Activated B cell treated with CpG ODN at 0.5 μM for 24 hours (primary cell): ENCODE results near the gene CALHM2. TPM values are rescaled to one million over a fixed set of nuclear protein-coding genes. Genes with fewer than 3 reads are reported as not detected.

Source experiments
- ATAC-seq: fragments of 200-7000 bp; cut with Tn5 transposase; one replicate; pipeline ENCODE4 v1.10.0; 2021; ENCODE audit warnings: low read depth, mild to moderate bottlenecking, moderate library complexity
- CTCF ChIA-PET: fragments of 350-600 bp; sonication (Branson Sonifier 250); formaldehyde crosslinking; loops from one replicate; lab custom pipeline; 2021; ENCODE audit warnings: antibody characterized with exemption; lab: Charles Lee
- POLR2A ChIA-PET: fragments of 350-600 bp; sonication (Branson Sonifier 250); formaldehyde crosslinking; loops from one replicate; lab custom pipeline; 2021; ENCODE audit warnings: antibody characterized with exemption; lab: Charles Lee
- DNase-seq: peaks from one replicate; pipeline ENCODE4 v3.0.0; 2022
- H3K27ac Mint-ChIP-seq: one replicate; pipeline ENCODE4 v1.8.0; 2020; ENCODE audit warnings: mixed read lengths
- H3K27me3 Mint-ChIP-seq: one replicate; pipeline ENCODE4 v1.8.0; 2021; ENCODE audit warnings: mixed read lengths
- H3K36me3 Mint-ChIP-seq: one replicate; pipeline ENCODE4 v1.8.0; 2021; ENCODE audit warnings: low read depth, mixed read lengths
- H3K4me1 Mint-ChIP-seq: one replicate; pipeline ENCODE4 v1.8.0; 2021; ENCODE audit warnings: mixed read lengths
- H3K4me3 Mint-ChIP-seq: one replicate; pipeline ENCODE4 v1.8.0; 2020; ENCODE audit warnings: mild to moderate bottlenecking, mixed read lengths
- H3K9me3 Mint-ChIP-seq: one replicate; pipeline ENCODE4 v1.8.0; 2020; ENCODE audit warnings: mixed read lengths
- intact Hi-C: fragments of 100-400 bp; cut with micrococcal nuclease; formaldehyde crosslinking; loops from one replicate; pipeline ENCODE4 v1.15.1; 2024
- total RNA-seq: library from RNA; stranded (reverse); gene quantifications from 2 replicates; pipeline ENCODE4 v1.2.3, GENCODE V29; 2022
- TF ChIP-seq, protein P1 (sequence below): fragments of 200-600 bp; IDR thresholded peaks from one replicate; pipeline ENCODE4 v1.8.0; 2022; ENCODE audit warnings: antibody characterized with exemption, mild to moderate bottlenecking

CALHM2 gene, protein sequence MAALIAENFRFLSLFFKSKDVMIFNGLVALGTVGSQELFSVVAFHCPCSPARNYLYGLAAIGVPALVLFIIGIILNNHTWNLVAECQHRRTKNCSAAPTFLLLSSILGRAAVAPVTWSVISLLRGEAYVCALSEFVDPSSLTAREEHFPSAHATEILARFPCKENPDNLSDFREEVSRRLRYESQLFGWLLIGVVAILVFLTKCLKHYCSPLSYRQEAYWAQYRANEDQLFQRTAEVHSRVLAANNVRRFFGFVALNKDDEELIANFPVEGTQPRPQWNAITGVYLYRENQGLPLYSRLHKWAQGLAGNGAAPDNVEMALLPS
- total RNA-seq: 17.5 and 21.4 TPM in 2 replicates

DNA sequence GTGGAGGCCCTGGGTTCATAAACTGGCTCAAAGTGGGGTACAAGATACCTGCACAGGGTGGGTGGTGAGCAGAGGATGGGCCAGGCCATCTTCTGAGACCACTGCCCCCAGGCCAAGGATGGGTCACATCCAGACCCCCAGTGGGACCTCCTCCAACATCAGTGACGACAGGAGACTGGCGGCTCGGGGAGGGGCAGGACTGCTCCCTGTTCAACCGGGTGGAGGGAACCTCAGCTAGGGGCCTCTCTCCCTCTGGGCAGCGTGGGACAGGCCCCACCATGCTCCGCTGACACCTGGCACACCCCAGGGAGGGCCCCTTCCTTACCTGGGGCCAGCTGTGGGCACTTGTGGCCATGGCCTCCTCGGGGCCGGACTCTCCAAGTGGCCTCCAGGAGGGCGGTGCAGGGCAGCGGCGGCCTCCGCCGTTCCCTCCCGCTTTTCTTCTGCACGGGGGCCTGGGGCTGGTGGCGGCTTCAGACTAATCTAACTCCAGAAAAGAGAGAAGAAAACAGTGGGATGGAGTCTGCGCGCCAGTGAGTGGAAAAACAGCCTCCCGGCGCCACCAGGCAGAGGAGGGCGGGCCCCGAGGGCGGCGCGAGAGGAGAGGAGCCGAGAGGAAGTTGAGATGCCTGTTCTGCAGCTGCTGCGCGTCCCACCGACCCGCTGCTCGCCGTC lies at the start of gene CALHM2:
CALHM2 (minus strand) TSS at position 540 of the 675 bp plus-strand sequence. CDS start 2,429 bp downstream, outside the sequence.
- Mint-ChIP-seq H3K27me3 (peaks cover 2% of the 10 kb centered on the region), H3K27ac (peak within 1 kb of the TSS; percentile 85), H3K4me3 (peak within 1 kb of the TSS; percentile 90), H3K36me3 (peaks cover 29% of the 10 kb centered on the region), H3K9me3 (no peaks in the 10 kb centered on the region), H3K4me1 (peaks cover 46% of the 10 kb centered on the region)
- ChIA-PET POLR2A (interaction anchor here (0.8 to 5.9 kb wide), 6 partner anchors 14 to 33 kb away, joined by 3 to 58 read pairs (median 4); no protein-coding TSS in a partner anchor), CTCF (interaction anchor here (1.3 to 3.7 kb wide), 5 partner anchors 18 to 31 kb away, joined by 4 to 19 read pairs (median 8); no protein-coding TSS in a partner anchor)
- TF ChIP-seq, protein P1, sequence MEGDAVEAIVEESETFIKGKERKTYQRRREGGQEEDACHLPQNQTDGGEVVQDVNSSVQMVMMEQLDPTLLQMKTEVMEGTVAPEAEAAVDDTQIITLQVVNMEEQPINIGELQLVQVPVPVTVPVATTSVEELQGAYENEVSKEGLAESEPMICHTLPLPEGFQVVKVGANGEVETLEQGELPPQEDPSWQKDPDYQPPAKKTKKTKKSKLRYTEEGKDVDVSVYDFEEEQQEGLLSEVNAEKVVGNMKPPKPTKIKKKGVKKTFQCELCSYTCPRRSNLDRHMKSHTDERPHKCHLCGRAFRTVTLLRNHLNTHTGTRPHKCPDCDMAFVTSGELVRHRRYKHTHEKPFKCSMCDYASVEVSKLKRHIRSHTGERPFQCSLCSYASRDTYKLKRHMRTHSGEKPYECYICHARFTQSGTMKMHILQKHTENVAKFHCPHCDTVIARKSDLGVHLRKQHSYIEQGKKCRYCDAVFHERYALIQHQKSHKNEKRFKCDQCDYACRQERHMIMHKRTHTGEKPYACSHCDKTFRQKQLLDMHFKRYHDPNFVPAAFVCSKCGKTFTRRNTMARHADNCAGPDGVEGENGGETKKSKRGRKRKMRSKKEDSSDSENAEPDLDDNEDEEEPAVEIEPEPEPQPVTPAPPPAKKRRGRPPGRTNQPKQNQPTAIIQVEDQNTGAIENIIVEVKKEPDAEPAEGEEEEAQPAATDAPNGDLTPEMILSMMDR: no peak
- ATAC-seq (peak; percentile 86), DNase-seq (peak; percentile 55)
- intact Hi-C loops: loop anchor here (1.0 to 5.0 kb wide), 3 partner anchors 19 to 35 kb away; no protein-coding TSS in a partner anchor

DNA sequence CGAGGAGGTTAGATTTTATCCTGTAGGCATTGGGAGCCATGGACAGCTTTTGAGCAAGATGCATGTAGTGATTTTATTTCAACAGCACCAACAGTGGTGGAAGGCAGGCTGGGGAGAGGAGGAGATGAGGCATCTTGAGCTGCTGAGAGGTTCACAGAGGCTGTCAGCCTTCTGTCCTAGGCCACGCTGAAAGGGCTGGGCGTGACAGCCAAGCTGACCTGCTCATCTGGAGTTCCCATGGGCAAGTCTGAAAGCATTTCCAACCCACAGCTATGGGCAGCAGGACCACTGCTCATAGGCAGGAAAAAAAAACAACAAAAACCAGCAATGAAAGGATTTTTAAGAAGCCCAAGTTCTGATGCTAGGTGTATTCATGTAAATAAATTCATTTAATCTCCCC lies 49.0 kb upstream of the CALHM2 start:
- Mint-ChIP-seq H3K4me3 (no peak overlapping the region), H3K9me3 (no peaks in the 10 kb centered on the region), H3K4me1 (no peaks in the 10 kb centered on the region), H3K27me3 (peaks cover 32% of the 10 kb centered on the region), H3K36me3 (no peaks in the 10 kb centered on the region), H3K27ac (no peak overlapping the region)
- ChIA-PET POLR2A (no interaction called here), CTCF (no interaction called here)
- ATAC-seq (no peak), DNase-seq (no peak)
- intact Hi-C loops: no loop called here
- TF ChIP-seq, protein P1: no peak

DNA sequence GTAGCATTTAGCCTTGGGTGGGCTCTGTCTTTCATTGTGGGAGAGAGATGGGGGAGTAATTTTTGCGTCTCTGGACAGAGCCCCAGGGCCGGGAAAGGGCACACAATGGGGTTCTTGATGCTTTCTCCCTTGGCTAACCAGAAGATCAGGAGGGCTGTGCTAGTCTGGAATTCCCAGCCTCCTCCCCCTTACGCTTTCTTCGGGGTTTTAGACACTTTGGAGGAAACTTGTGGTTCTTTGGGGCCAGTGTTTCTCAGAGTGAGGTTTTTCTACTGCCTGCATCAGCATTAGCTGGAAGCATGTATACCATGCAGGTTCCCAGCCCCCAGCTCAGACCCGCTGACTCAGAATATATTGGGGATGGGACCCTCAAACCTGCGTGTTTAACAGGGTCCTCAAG lies 48.3 kb upstream of the CALHM2 start:
- Mint-ChIP-seq H3K9me3 (no peaks in the 10 kb centered on the region), H3K36me3 (no peaks in the 10 kb centered on the region), H3K4me3 (no peak overlapping the region), H3K27me3 (peaks cover 38% of the 10 kb centered on the region), H3K27ac (no peak overlapping the region), H3K4me1 (no peaks in the 10 kb centered on the region)
- no peak for ATAC-seq
- TF ChIP-seq, protein P1: no peak
- POLR2A ChIA-PET: no interaction called here
- DNase-seq: no peak
- intact Hi-C loops: no loop called here
- CTCF ChIA-PET: no interaction called here

DNA sequence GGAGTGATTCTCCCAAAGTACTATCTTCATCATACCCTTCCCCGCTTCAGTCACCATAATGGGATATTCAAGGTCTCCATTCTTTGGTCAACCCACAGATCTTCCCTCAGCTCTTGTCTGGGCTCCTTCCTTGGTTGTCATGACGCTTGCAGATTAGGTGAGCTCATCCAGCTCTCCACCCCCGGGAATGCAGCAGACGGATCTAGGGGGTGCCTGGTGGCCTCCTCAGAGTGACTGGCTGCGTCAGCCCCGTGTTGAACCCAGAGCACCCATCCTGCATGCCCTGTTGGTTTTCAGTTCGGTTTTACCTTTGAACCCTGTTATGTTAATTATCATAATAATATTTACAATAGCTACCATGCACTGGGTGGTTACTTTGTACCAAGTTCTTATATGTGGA lies 47.7 kb upstream of the CALHM2 start:
- H3K36me3 Mint-ChIP-seq: no peaks in the 10 kb centered on the region
- DNase-seq (no peak), ATAC-seq (no peak)
- CTCF ChIA-PET: no interaction called here
- H3K4me1 Mint-ChIP-seq: no peaks in the 10 kb centered on the region
- intact Hi-C loops: no loop called here
- no peak overlapping the region for H3K4me3 Mint-ChIP-seq
- H3K27ac Mint-ChIP-seq: no peak overlapping the region
- no peaks in the 10 kb centered on the region for H3K9me3 Mint-ChIP-seq
- TF ChIP-seq, protein P1: no peak
- POLR2A ChIA-PET: no interaction called here
- H3K27me3 Mint-ChIP-seq: peaks cover 44% of the 10 kb centered on the region
